GM10847 (cell line): Measurements from ENCODE around the gene LBH.

Experiments used
- POLR2A ChIP-seq: IDR thresholded peaks from 2 replicates; pipeline ENCODE4 v1.6.1; 2011; ENCODE audit not compliant: insufficient read length; ENCODE audit errors: extremely low read depth

Gene LBH

GRCh38 chr2:30268296-30268871, 37.0 kb downstream of the LBH start:
- no peak for TF ChIP-seq POLR2A

- TF ChIP-seq POLR2A, result no peak
Measured at GRCh38 chr2:30269771-30270145, 38.4 kb downstream of the LBH start.

GRCh38 chr2:30270166-30270565, 38.8 kb downstream of the LBH start:
- TF ChIP-seq POLR2A, result no peak

GRCh38 chr2:30271301-30271700, 40.0 kb downstream of the LBH start:
- TF ChIP-seq POLR2A, result no peak

- no peak for TF ChIP-seq POLR2A
Measured at GRCh38 chr2:30272286-30272685, 41.0 kb downstream of the LBH start.

GRCh38 chr2:30272761-30273573, 41.6 kb downstream of the LBH start:
- TF ChIP-seq POLR2A, result no peak

- no peak for TF ChIP-seq POLR2A
Measured at GRCh38 chr2:30273574-30273929, 42.2 kb downstream of the LBH start.

GRCh38 chr2:30275256-30275655, 43.9 kb downstream of the LBH start:
- TF ChIP-seq POLR2A, result no peak

GRCh38 chr2:30276455-30276911, 45.1 kb downstream of the LBH start:
- TF ChIP-seq POLR2A, result no peak

GRCh38 chr2:30277582-30277981, 46.2 kb downstream of the LBH start:
- no peak for TF ChIP-seq POLR2A

- TF ChIP-seq POLR2A, result no peak
Measured at GRCh38 chr2:30278419-30278818, 47.1 kb downstream of the LBH start.

- TF ChIP-seq POLR2A, result no peak
Measured at GRCh38 chr2:30280596-30281434, 49.5 kb downstream of the LBH start.

GRCh38 chr2:30282081-30282480, 50.7 kb downstream of the LBH start:
- no peak for TF ChIP-seq POLR2A

- TF ChIP-seq POLR2A, result no peak
Measured at GRCh38 chr2:30282721-30283120, 51.4 kb downstream of the LBH start.

- no peak for TF ChIP-seq POLR2A
Measured at GRCh38 chr2:30283931-30284565, 52.7 kb downstream of the LBH start.
